GM03348 (cell line): ENCODE measurements around the gene MCM3.

ENCODE experiments used
- DNase-seq: peaks from one replicate; pipeline ENCODE4 v3.0.0; 2012; ENCODE audit warnings: low spot score

Gene MCM3

GRCh38 chr6:52251113-52251512, 33.4 kb downstream of the MCM3 start:
- no peak for DNase-seq

- no peak for DNase-seq
Measured at GRCh38 chr6:52249078-52249477, 35.5 kb downstream of the MCM3 start.

GRCh38 chr6:52245425-52245824, 39.1 kb downstream of the MCM3 start:
- DNase-seq, result no peak

- no peak for DNase-seq
Measured at GRCh38 chr6:52244400-52244799, 40.1 kb downstream of the MCM3 start, which contains the start of gene IL17F. IL17F (minus strand) TSS chr6:52244500; CDS start chr6:52244429, 71 bp downstream.

- no peak for DNase-seq
Measured at GRCh38 chr6:52243282-52243893, 41.2 kb downstream of the MCM3 start.

- no peak for DNase-seq
Measured at GRCh38 chr6:52241819-52242218, 42.7 kb downstream of the MCM3 start.

GRCh38 chr6:52233975-52234823, 50.3 kb downstream of the MCM3 start:
- peak; percentile 66 for DNase-seq

- DNase-seq, result no peak
Measured at GRCh38 chr6:52233005-52233404, 51.5 kb downstream of the MCM3 start.

- DNase-seq, result no peak
Measured at GRCh38 chr6:52231406-52232127, 53.0 kb downstream of the MCM3 start.

- no peak for DNase-seq
Measured at GRCh38 chr6:52230685-52231084, 53.9 kb downstream of the MCM3 start.

GRCh38 chr6:52227495-52227894, 57.0 kb downstream of the MCM3 start:
- DNase-seq, result no peak

- no peak for DNase-seq
Measured at GRCh38 chr6:52221302-52221701, 63.2 kb downstream of the MCM3 start.

- DNase-seq, result no peak
Measured at GRCh38 chr6:52217761-52218160, 66.8 kb downstream of the MCM3 start.

GRCh38 chr6:52216932-52217575, 67.5 kb downstream of the MCM3 start:
- no peak for DNase-seq

GRCh38 chr6:52215787-52216186, 68.8 kb downstream of the MCM3 start:
- DNase-seq, result no peak
